Uterus (tissue), 2 donors: ENCODE measurements around the gene SLC2A9.

Source experiments
- CTCF ChIP-seq, 4 experiments: fragments of 200-600 bp in 2 of 4; fragments of 450-650 bp in 2 of 4; sonication (generic) in 2 of 4; IDR thresholded peaks; one replicate each; pipeline ENCODE4 v1.5.1; 2016 to 2019; ENCODE audit warnings: antibody characterized with exemption in 4 of 4, mild to moderate bottlenecking in 2 of 4, moderate library complexity in 1 of 4
- POLR2A ChIP-seq, 2 donors: fragments of 450-650 bp; IDR thresholded peaks; one replicate each; pipeline ENCODE4 v1.6.1; 2016; ENCODE audit warnings: antibody characterized with exemption in 2 of 2, mild to moderate bottlenecking in 1 of 2, moderate library complexity in 1 of 2

GRCh38 chr4:9833421-9833820, 187.9 kb downstream of the SLC2A9 start:
- TF ChIP-seq CTCF (IDR thresholded peaks at IDR 0.05) (no peak), POLR2A (IDR thresholded peaks at IDR 0.05) (no peak)
